ENCODE results near the gene SERPINB5. TPM values are rescaled to one million over a fixed set of nuclear protein-coding genes. Genes with fewer than 3 reads are reported as not detected.

SERPINB5 gene
- total and polyA plus RNA-seq, 8 donors, result 0.72 to 27.1 (median 3.9) TPM; not detected in 5

GRCh38 chr18:63477968-63478367, 1.2 kb downstream of the SERPINB5 start:
- DNase-seq, result no peak
- no peaks in the 10 kb centered on the region for H3K4me1 ChIP-seq
- H3K27me3 ChIP-seq, result no peaks in the 10 kb centered on the region
- no peak for TF ChIP-seq POLR2A (IDR thresholded peaks at IDR 0.05)
- TF ChIP-seq CTCF (IDR thresholded peaks at IDR 0.05), result no peak
- TF ChIP-seq EP300 (IDR thresholded peaks at IDR 0.05), result no peak
- no peak for TF ChIP-seq POLR2AphosphoS5 (IDR thresholded peaks at IDR 0.05)
- 79 to 88% (median 85%) methylated on average over 6 of the region's 6 CpGs for WGBS, 5 donors
- no peaks in the 10 kb centered on the region for H3K36me3 ChIP-seq
- H3K27ac ChIP-seq, result no peak overlapping the region
- no peak overlapping the region for H3K4me3 ChIP-seq
- intact Hi-C loops (cut with DNase I; ENCODE audit: low total_unique reads), result no loop called here
- H3K9me3 ChIP-seq, result no peaks in the 10 kb centered on the region

- TF ChIP-seq POLR2A (IDR thresholded peaks at IDR 0.05), result no peak
- no peak for TF ChIP-seq EP300 (IDR thresholded peaks at IDR 0.05)
- TF ChIP-seq POLR2AphosphoS5 (IDR thresholded peaks at IDR 0.05), result no peak
- TF ChIP-seq CTCF (IDR thresholded peaks at IDR 0.05), result no peak
- WGBS, 5 donors, result 75 to 88% (median 82%) methylated on average over 5 of the region's 5 CpGs
- DNase-seq, result no peak
- Histone ChIP-seq H3K4me1 (no peaks in the 10 kb centered on the region), H3K27ac (no peak overlapping the region), H3K27me3 (no peaks in the 10 kb centered on the region), H3K36me3 (no peaks in the 10 kb centered on the region), H3K4me3 (no peak overlapping the region), H3K9me3 (no peaks in the 10 kb centered on the region)
- intact Hi-C loops (cut with DNase I; ENCODE audit: low total_unique reads), result no loop called here
Measured at GRCh38 chr18:63479826-63480225, 3.1 kb downstream of the SERPINB5 start.

- no peak overlapping the region for H3K4me3 ChIP-seq
- H3K36me3 ChIP-seq, result no peaks in the 10 kb centered on the region
- intact Hi-C loops (cut with DNase I; ENCODE audit: low total_unique reads), result no loop called here
- no peaks in the 10 kb centered on the region for H3K27me3 ChIP-seq
- no peaks in the 10 kb centered on the region for H3K4me1 ChIP-seq
- DNase-seq, result no peak
- WGBS, 5 donors, result 76 to 100% (median 88%) methylated on average over 1 of the region's 1 CpG
- no peak overlapping the region for H3K27ac ChIP-seq
- TF ChIP-seq EP300 (IDR thresholded peaks at IDR 0.05) (no peak), POLR2AphosphoS5 (IDR thresholded peaks at IDR 0.05) (no peak), POLR2A (IDR thresholded peaks at IDR 0.05) (no peak), CTCF (IDR thresholded peaks at IDR 0.05) (no peak)
- H3K9me3 ChIP-seq, result no peaks in the 10 kb centered on the region
Measured at GRCh38 chr18:63480476-63480875, 3.7 kb downstream of the SERPINB5 start.

- Histone ChIP-seq H3K36me3 (no peaks in the 10 kb centered on the region), H3K4me1 (no peaks in the 10 kb centered on the region), H3K27ac (no peak overlapping the region), H3K4me3 (no peak overlapping the region), H3K9me3 (no peaks in the 10 kb centered on the region), H3K27me3 (no peaks in the 10 kb centered on the region)
- intact Hi-C loops (cut with DNase I; ENCODE audit: low total_unique reads), result no loop called here
- 72 to 88% (median 80%) methylated on average over 2 of the region's 2 CpGs for WGBS, 5 donors
- DNase-seq, result no peak
- TF ChIP-seq CTCF (IDR thresholded peaks at IDR 0.05), result no peak
- no peak for TF ChIP-seq POLR2AphosphoS5 (IDR thresholded peaks at IDR 0.05)
- no peak for TF ChIP-seq EP300 (IDR thresholded peaks at IDR 0.05)
- TF ChIP-seq POLR2A (IDR thresholded peaks at IDR 0.05), result no peak
Measured at GRCh38 chr18:63480915-63481314, 4.2 kb downstream of the SERPINB5 start.
